HepG2 (cell line): ENCODE measurements around the gene ZFAND2B. TPM values are rescaled to one million over a fixed set of nuclear protein-coding genes. Genes with fewer than 3 reads are reported as not detected.

Experiments
- ATAC-seq: fragments of 200-7000 bp; cut with Tn5 transposase; 3 replicates; pipeline ENCODE4 v1.9.1; 2020; ENCODE audit warnings: mild to moderate bottlenecking, moderate library complexity
- BruUV-seq: library from RNA; stranded (reverse); fragments of 400-500 nt; replicated peaks from 2 replicates; lab custom pipeline; 2021; lab: Mats Ljungman, UMichigan
- CTCF ChIA-PET: fragments of 300-600 bp; formaldehyde crosslinking; extraction: SDS; loops from one replicate; lab custom pipeline; 2021; ENCODE audit warnings: low total read pairs, inconsistent platforms, low intra/inter-chr PET ratio; lab: Yijun Ruan, JAX
- POLR2A ChIA-PET: fragments of 350-600 bp; sonication (Branson Sonifier 250); formaldehyde crosslinking; loops from one replicate; lab custom pipeline; 2020; ENCODE audit warnings: antibody characterized with exemption, inconsistent platforms; lab: Yijun Ruan, JAX
- DNase-seq: peaks from one replicate; pipeline ENCODE4 v3.0.0-alpha.2; 2015; ENCODE audit warnings: low spot score
- FAIRE-seq: peaks from 3 replicates; lab custom pipeline; 2011; peaks lifted over from hg19 to GRCh38; lab: Jason Lieb, UNC
- H2AFZ ChIP-seq: one replicate; pipeline ENCODE4 v1.6.1; 2011; ENCODE audit warnings: low read length, inconsistent platforms
- H3K27ac ChIP-seq: fragments of 300-600 bp; 3 replicates; pipeline ENCODE4 v1.8.0; 2011; ENCODE audit warnings: mixed run types, mild to moderate bottlenecking, mixed read lengths, low read length, inconsistent platforms; ENCODE audit not compliant: insufficient read depth; ENCODE audit errors: extremely low read length
- H3K27me3 ChIP-seq, 2 experiments: fragments of 200-600 bp in 1 of 2; 2 replicates in 1 of 2; 3 replicates in 1 of 2; pipeline versions ENCODE4 v1.6.0 to v1.8.0; 2011; ENCODE audit warnings: low read length in 2 of 2, mild to moderate bottlenecking in 2 of 2, moderate library complexity in 2 of 2, inconsistent platforms in 1 of 2; ENCODE audit not compliant: insufficient read depth in 2 of 2, control insufficient read depth in 1 of 2
- H3K36me3 ChIP-seq, 2 experiments: fragments of 200-600 bp in 1 of 2; replicated peaks in 1 of 2; 2 replicates in 1 of 2; 3 replicates in 1 of 2; pipeline versions ENCODE4 v1.5.1 to v1.8.0; 2011; ENCODE audit warnings: low read length in 2 of 2, inconsistent platforms in 1 of 2; ENCODE audit not compliant: insufficient read depth in 2 of 2, control insufficient read depth in 1 of 2
- H3K4me1 ChIP-seq: 2 replicates; pipeline ENCODE4 v1.5.1; 2012; ENCODE audit warnings: low read length, inconsistent platforms; ENCODE audit not compliant: insufficient read depth
- H3K4me2 ChIP-seq: 2 replicates; pipeline ENCODE4 v1.6.0; 2011; ENCODE audit warnings: low read depth, low read length, inconsistent platforms
- H3K4me3 ChIP-seq, 3 experiments: fragments of 200-600 bp in 1 of 3; sonication (generic), shearing (Covaris generic) in 1 of 3; replicated peaks in 1 of 3; 2 replicates each; pipeline ENCODE4 v1.5.1; 2011 to 2016; ENCODE audit warnings: low read length in 3 of 3, inconsistent platforms in 2 of 3, low read depth in 2 of 3, mild to moderate bottlenecking in 2 of 3, control low read depth in 1 of 3, mixed read lengths in 1 of 3; ENCODE audit not compliant: insufficient read depth in 1 of 3
- H3K79me2 ChIP-seq: one replicate; pipeline ENCODE4 v1.6.1; 2011; ENCODE audit warnings: low read length, inconsistent platforms; ENCODE audit not compliant: insufficient read depth
- H3K9ac ChIP-seq: 2 replicates; pipeline ENCODE4 v1.6.0; 2011; ENCODE audit warnings: mild to moderate bottlenecking, low read depth, low read length, inconsistent platforms; ENCODE audit not compliant: insufficient read depth
- H3K9me3 ChIP-seq: 2 replicates; pipeline ENCODE4 v1.5.1; 2012; ENCODE audit warnings: mild to moderate bottlenecking, low read length
- H4K20me1 ChIP-seq: 2 replicates; pipeline ENCODE4 v1.6.0; 2011; ENCODE audit warnings: inconsistent platforms, mild to moderate bottlenecking, low read length, moderate library complexity; ENCODE audit not compliant: insufficient read depth
- ATF7 ChIP-seq, 2 experiments: fragments of 450-650 bp in 1 of 2; sonication (generic) in 1 of 2; formaldehyde crosslinking in 1 of 2; IDR thresholded peaks; 2 replicates each; pipeline versions ENCODE4 v1.4.0 to v1.6.1; 2016 to 2020; ENCODE audit warnings: antibody characterized with exemption in 1 of 2, mild to moderate bottlenecking in 1 of 2, missing genetic modification reagents in 1 of 2
- GATAD1 ChIP-seq: IDR thresholded peaks from 2 replicates; pipeline ENCODE4 v1.6.1; 2016; ENCODE audit warnings: missing genetic modification reagents, missing compliant biosample characterization
- PTBP1 ChIP-seq: fragments of 200-400 bp; formaldehyde crosslinking; IDR thresholded peaks from 2 replicates; pipeline ENCODE4 v1.6.1; 2018; ENCODE audit warnings: low read length, low read depth; ENCODE audit not compliant: poor library complexity, severe bottlenecking
- ZNF136 ChIP-seq: sonication (generic); formaldehyde crosslinking; IDR thresholded peaks from 2 replicates; pipeline ENCODE4 v1.8.1; 2022; ENCODE audit warnings: low read depth, mild to moderate bottlenecking, moderate library complexity, missing genetic modification reagents
- ZNF296 ChIP-seq: sonication (generic); formaldehyde crosslinking; conservative IDR thresholded peaks from 2 replicates; pipeline ENCODE4 v1.5.0; 2020; ENCODE audit warnings: mild to moderate bottlenecking, missing genetic modification reagents
- ZNF367 ChIP-seq: sonication (generic); formaldehyde crosslinking; IDR thresholded peaks from 2 replicates; pipeline ENCODE4 v1.4.0; 2020; ENCODE audit warnings: missing genetic modification reagents, borderline replicate concordance
- ZNF746 ChIP-seq: sonication (generic); formaldehyde crosslinking; IDR thresholded peaks from 2 replicates; pipeline ENCODE4 v1.8.0; 2022; ENCODE audit warnings: mild to moderate bottlenecking, missing genetic modification reagents
- in situ Hi-C: cut with HindIII; loops from 2 replicates; pipeline ENCODE4 v1.10.0; 2017; ENCODE audit warnings: low pct_unique_long_range_greater_than_20kb; ENCODE audit not compliant: extremely low pct_ligation_motif_present
- intact Hi-C: fragments of 100-400 bp; cut with micrococcal nuclease; formaldehyde crosslinking; loops from one replicate; pipeline ENCODE4 v1.10.0; 2022; ENCODE audit not compliant: unreplicated experiment
- polyA plus RNA-seq, 8 experiments: library from polyadenylated mRNA; depleted of rRNA in 3 of 8; stranded (reverse) in 7 of 8; unstranded in 1 of 8; fragments of >200 nt; fragmentation: Illumina TruSeq in 4 of 8; extraction: Trizol in 4 of 8; gene quantifications; 2 replicates each; pipeline versions ENCODE4 v1.2.1 to v1.2.3, GENCODE V29; 2011 to 2016; ENCODE audit warnings: low read depth in 4 of 8, missing spikeins in 1 of 8, mixed read lengths in 1 of 8; ENCODE audit not compliant: insufficient read depth in 1 of 8
- total RNA-seq, 5 experiments: library from RNA; depleted of rRNA; stranded (reverse); fragments of >200 nt; fragmentation: Illumina TruSeq; extraction: Trizol; gene quantifications; 2 replicates each; pipeline ENCODE4 v1.2.3, GENCODE V29; 2016; ENCODE audit warnings: low read depth in 1 of 5
- TF ChIP-seq, protein P1 (sequence below): sonication (generic); formaldehyde crosslinking; IDR thresholded peaks from 2 replicates; pipeline ENCODE4 v1.5.0; 2020; ENCODE audit warnings: missing genetic modification reagents

Gene ZFAND2B
- total and polyA plus RNA-seq, 2 of the 13 experiments (the other 11 are each of a cell fraction or from before 2014, with no cell fraction given): 53.3 to 115 TPM

- no peak for TF ChIP-seq PTBP1
- no peak for TF ChIP-seq GATAD1 (CRISPR knock-in tag)
- TF ChIP-seq ZNF136 (CRISPR knock-in tag): no peak
- TF ChIP-seq ZNF367 (CRISPR knock-in tag): no peak
- no peak for TF ChIP-seq ZNF746 (CRISPR knock-in tag)
- TF ChIP-seq, protein P1, sequence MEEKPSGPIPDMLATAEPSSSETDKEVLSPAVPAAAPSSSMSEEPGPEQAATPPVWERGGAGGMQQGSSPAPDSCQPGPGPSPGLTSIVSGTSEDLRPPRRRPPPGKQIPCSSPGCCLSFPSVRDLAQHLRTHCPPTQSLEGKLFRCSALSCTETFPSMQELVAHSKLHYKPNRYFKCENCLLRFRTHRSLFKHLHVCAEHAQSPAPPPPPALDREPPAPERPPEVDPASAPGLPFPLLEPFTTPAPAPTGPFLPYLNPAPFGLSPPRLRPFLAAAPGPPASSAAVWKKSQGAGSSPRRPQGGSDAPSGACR (CRISPR knock-in tag): no peak
- no peak for TF ChIP-seq ATF7 (IDR thresholded peaks at IDR 0.05)
- no peak for TF ChIP-seq ATF7 (CRISPR knock-in tag; IDR thresholded peaks at IDR 0.05)
These were observed 38.1 kb upstream of the ZFAND2B start (continued) for GRCh38 chr2:219168526-219168925.

DNA sequence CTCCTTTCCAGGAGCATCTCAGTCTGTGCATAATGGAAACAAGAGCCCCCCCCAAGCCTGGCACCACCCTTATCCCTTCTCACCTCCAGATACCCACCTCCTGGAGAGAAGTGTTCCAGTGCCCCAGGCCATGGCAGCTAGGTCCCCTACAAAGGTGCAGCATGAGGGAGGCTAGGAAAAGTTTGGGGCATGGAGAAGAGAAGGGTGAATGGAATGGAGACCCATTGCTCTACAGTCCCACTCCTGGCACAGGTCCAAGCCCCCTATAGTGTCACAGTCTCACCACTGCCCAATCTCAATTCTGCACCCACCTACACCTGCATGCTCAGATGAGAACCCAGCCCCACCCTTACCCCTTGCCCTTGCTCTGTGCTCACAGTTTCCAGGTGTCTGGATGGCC lies 37.6 kb upstream of the ZFAND2B start:
- H2AFZ ChIP-seq: no peak overlapping the region
- H3K4me1 ChIP-seq: peaks cover 17% of the 10 kb centered on the region
- intact Hi-C loops: no loop called here
- ATAC-seq (no peak), FAIRE-seq (no peak), DNase-seq (no peak)
- no peak overlapping the region for H3K27ac ChIP-seq
- no peak for TF ChIP-seq ZNF296 (CRISPR knock-in tag)
- ChIA-PET CTCF (no interaction called here), POLR2A (interaction anchor here (1.2 to 10.4 kb wide), 3 partner anchors 8 to 76 kb away, joined by 3 to 227 read pairs (median 6); partner anchors contain the start of genes CNPPD1, GLB1L, STK16 and ZFAND2B)
- H3K4me3 ChIP-seq: no peak overlapping the region
- peaks cover 0 to 2% of the 10 kb centered on the region in 2 experiments; a peak in 1 of 5 replicates for H3K27me3 ChIP-seq
- no peaks in the 10 kb centered on the region for H4K20me1 ChIP-seq
- H3K79me2 ChIP-seq: no peaks in the 10 kb centered on the region
- no peak overlapping the region for H3K4me2 ChIP-seq
- H3K9ac ChIP-seq: no peak overlapping the region
- in situ Hi-C loops: no loop called here
- H3K9me3 ChIP-seq: no peaks in the 10 kb centered on the region
- no TSS peak for BruUV-seq
- H3K36me3 ChIP-seq: peaks cover 4 to 11% of the 10 kb centered on the region in 2 experiments
